H1 (cell line): ENCODE data around the gene KIF27. TPM values are rescaled to one million over a fixed set of nuclear protein-coding genes. Genes with fewer than 3 reads are reported as not detected.
"Not testable (repeated sequence)": the region's sequence is repeated elsewhere in the genome, so short reads cannot be mapped to it uniquely, and the experiment has no call there.

Experiments used
- CTCF ChIA-PET: fragments of 300-600 bp; sonication (Branson Sonifier 250); formaldehyde crosslinking; loops from one replicate; lab custom pipeline; 2021; ENCODE audit not compliant: partially characterized antibody; lab: Charles Lee
- POLR2A ChIA-PET: fragments of 300-600 bp; sonication (Branson Sonifier 250); formaldehyde crosslinking; loops from one replicate; lab custom pipeline; 2021; ENCODE audit warnings: inconsistent platforms; ENCODE audit not compliant: partially characterized antibody; lab: Charles Lee
- DNase-seq, 2 experiments: peaks; one replicate each; pipeline versions ENCODE4 v3.0.0 to v3.0.0-alpha.2; 2010 to 2022; ENCODE audit warnings: low spot score in 2 of 2, low read depth in 1 of 2, mixed read lengths in 1 of 2
- FAIRE-seq: peaks from 2 replicates; lab custom pipeline; 2011; peaks lifted over from hg19 to GRCh38; lab: Jason Lieb, UNC
- H2AFZ ChIP-seq: 2 replicates; pipeline ENCODE4 v1.8.1; 2012; ENCODE audit warnings: low read length, inconsistent platforms
- H2AK5ac ChIP-seq: 2 replicates; pipeline ENCODE4 v1.6.1; 2013; ENCODE audit warnings: low read depth, low read length
- H2BK120ac ChIP-seq: replicated peaks from 2 replicates; pipeline ENCODE3; 2013; ENCODE audit warnings: low read depth, low read length, inconsistent platforms
- H2BK12ac ChIP-seq: 2 replicates; pipeline ENCODE4 v1.6.1; 2013; ENCODE audit warnings: low read depth, low read length
- H2BK15ac ChIP-seq: 2 replicates; pipeline ENCODE4 v1.6.1; 2013; ENCODE audit warnings: low read length
- H2BK20ac ChIP-seq: 2 replicates; pipeline ENCODE4 v1.6.1; 2013; ENCODE audit warnings: low read length
- H2BK5ac ChIP-seq: 2 replicates; pipeline ENCODE4 v1.6.1; 2013; ENCODE audit warnings: low read depth, low read length
- H3K14ac ChIP-seq: 2 replicates; pipeline ENCODE4 v1.6.1; 2013; ENCODE audit warnings: inconsistent platforms; ENCODE audit not compliant: insufficient read length
- H3K18ac ChIP-seq: 2 replicates; pipeline ENCODE4 v1.6.1; 2013; ENCODE audit warnings: low read length; ENCODE audit errors: extremely low read depth
- H3K23ac ChIP-seq: 2 replicates; pipeline ENCODE4 v1.6.1; 2013; ENCODE audit warnings: inconsistent platforms; ENCODE audit not compliant: insufficient read length
- H3K23me2 ChIP-seq: 2 replicates; pipeline ENCODE4 v1.6.1; 2013; ENCODE audit warnings: low read depth, low read length
- H3K27ac ChIP-seq: 2 replicates; pipeline ENCODE4 v1.6.1; 2011; ENCODE audit warnings: low read depth, low read length, inconsistent platforms
- H3K27me3 ChIP-seq, 4 experiments: replicated peaks in 1 of 4; 1 replicate in 1 of 4; 2 replicates in 3 of 4; pipeline versions ENCODE4 v1.6.1 to v1.8.1; 2011 to 2013; ENCODE audit warnings: low read length in 3 of 4, mild to moderate bottlenecking in 3 of 4, inconsistent platforms in 2 of 4, mixed read lengths in 2 of 4, moderate library complexity in 1 of 4; ENCODE audit not compliant: control insufficient read depth in 3 of 4, insufficient read depth in 3 of 4; ENCODE audit errors: extremely low read depth in 1 of 4
- H3K36me3 ChIP-seq, 4 experiments: 2 replicates each; pipeline versions ENCODE4 v1.6.1 to v1.8.1; 2011 to 2013; ENCODE audit warnings: mild to moderate bottlenecking in 4 of 4, low read length in 3 of 4, moderate library complexity in 2 of 4, control low read depth in 1 of 4, inconsistent platforms in 1 of 4; ENCODE audit not compliant: insufficient read depth in 4 of 4, control insufficient read depth in 2 of 4
- H3K4ac ChIP-seq: replicated peaks from 2 replicates; pipeline ENCODE3; 2013; ENCODE audit warnings: low read length, low read depth, mixed read lengths, inconsistent platforms; ENCODE audit not compliant: insufficient read length
- H3K4me1 ChIP-seq, 4 experiments: replicated peaks in 1 of 4; 1 replicate in 1 of 4; 2 replicates in 3 of 4; pipeline versions ENCODE4 v1.6.1 to v1.8.1; 2011 to 2013; ENCODE audit warnings: low read length in 3 of 4, inconsistent platforms in 2 of 4, mixed read lengths in 1 of 4; ENCODE audit not compliant: insufficient read depth in 4 of 4, control insufficient read depth in 3 of 4
- H3K4me2 ChIP-seq, 2 experiments: 2 replicates each; pipeline versions ENCODE4 v1.6.1 to v1.8.1; 2011 to 2013; ENCODE audit warnings: low read depth in 2 of 2, low read length in 2 of 2, control low read depth in 1 of 2, inconsistent platforms in 1 of 2, mild to moderate bottlenecking in 1 of 2; ENCODE audit not compliant: insufficient read depth in 1 of 2
- H3K4me3 ChIP-seq, 4 experiments: fragments of 200-600, 300-600 bp in 1 of 4; sonication (generic), shearing (Covaris generic), sonication (Bioruptor Twin) in 1 of 4; 2 replicates each; pipeline versions ENCODE4 v1.5.1 to v1.8.1; 2011 to 2016; ENCODE audit warnings: low read length in 4 of 4, low read depth in 3 of 4, control low read depth in 2 of 4, inconsistent platforms in 2 of 4, mild to moderate bottlenecking in 2 of 4, mixed read lengths in 1 of 4, moderate library complexity in 1 of 4; ENCODE audit not compliant: insufficient read depth in 2 of 4; ENCODE audit errors: extremely low read depth in 1 of 4
- H3K56ac ChIP-seq: replicated peaks from 2 replicates; pipeline ENCODE3; 2013; ENCODE audit warnings: low read depth, mild to moderate bottlenecking, mixed read lengths, low read length, inconsistent platforms; ENCODE audit not compliant: insufficient read length
- H3K79me1 ChIP-seq: 2 replicates; pipeline ENCODE4 v1.6.1; 2013; ENCODE audit warnings: low read depth, low read length, control low read depth
- H3K79me2 ChIP-seq, 2 experiments: 2 replicates each; pipeline versions ENCODE4 v1.6.1 to v1.8.1; 2012 to 2013; ENCODE audit warnings: low read length in 2 of 2, mild to moderate bottlenecking in 2 of 2, inconsistent platforms in 1 of 2; ENCODE audit not compliant: insufficient read depth in 2 of 2, control insufficient read depth in 1 of 2
- H3K9ac ChIP-seq, 4 experiments: replicated peaks in 1 of 4; 1 replicate in 1 of 4; 2 replicates in 3 of 4; pipeline versions ENCODE4 v1.6.1 to v1.8.1; 2011 to 2013; ENCODE audit warnings: low read depth in 3 of 4, low read length in 3 of 4, control low read depth in 2 of 4, mild to moderate bottlenecking in 2 of 4, moderate library complexity in 2 of 4, inconsistent platforms in 1 of 4; ENCODE audit errors: extremely low read depth in 1 of 4
- H3K9me3 ChIP-seq, 2 experiments: 2 replicates each; pipeline versions ENCODE4 v1.6.1 to v1.8.1; 2012 to 2013; ENCODE audit warnings: mild to moderate bottlenecking in 2 of 2, moderate library complexity in 2 of 2, control low read depth in 1 of 2, inconsistent platforms in 1 of 2, low read depth in 1 of 2, low read length in 1 of 2, mixed read lengths in 1 of 2; ENCODE audit not compliant: insufficient read depth in 2 of 2
- H4K20me1 ChIP-seq, 2 experiments: replicated peaks in 1 of 2; 2 replicates each; pipeline versions ENCODE3 to v1.8.1; 2011 to 2013; ENCODE audit warnings: inconsistent platforms in 2 of 2, low read length in 2 of 2, mild to moderate bottlenecking in 1 of 2; ENCODE audit not compliant: insufficient read depth in 2 of 2, control insufficient read depth in 1 of 2
- H4K5ac ChIP-seq: 2 replicates; pipeline ENCODE4 v1.6.1; 2013; ENCODE audit warnings: low read length, low read depth, mixed read lengths, inconsistent platforms; ENCODE audit not compliant: insufficient read length
- H4K8ac ChIP-seq: 2 replicates; pipeline ENCODE4 v1.8.0; 2013; ENCODE audit warnings: mild to moderate bottlenecking, moderate library complexity, low read length, inconsistent platforms; ENCODE audit not compliant: insufficient read depth; ENCODE audit errors: extremely low read depth
- H4K91ac ChIP-seq: replicated peaks from 2 replicates; pipeline ENCODE3; 2013; ENCODE audit warnings: low read length, mixed read lengths, inconsistent platforms; ENCODE audit not compliant: insufficient read length
- WGBS, 2 experiments: shearing (Covaris generic) in 1 of 2; methylation state at CpG; one replicate each; pipeline versions ENCODE4 v1.1.6 to v1.1.7; 2013 to 2015; ENCODE audit warnings: low lambda C conversion rate in 2 of 2, mixed read lengths in 2 of 2, inconsistent platforms in 1 of 2, low coverage in 1 of 2, missing lambda C conversion rate in 1 of 2; ENCODE audit not compliant: insufficient replicate concordance in 2 of 2, insufficient coverage in 1 of 2, insufficient read length in 1 of 2; ENCODE audit errors: extremely low coverage in 1 of 2, missing lambda C conversion rate in 1 of 2; 5-methylcytosine and 5-hydroxymethylcytosine counted together
- polyA plus RNA-seq, 7 experiments: library from polyadenylated mRNA; depleted of rRNA in 3 of 7; stranded (reverse) in 5 of 7; unstranded in 2 of 7; fragments of >200 nt in 5 of 7; fragments of 200-250 nt in 2 of 7; gene quantifications; 1 replicate in 5 of 7; 2 replicates in 1 of 7; 4 replicates in 1 of 7; pipeline versions ENCODE4 v1.2.1 to v1.2.3, GENCODE V29; 2011 to 2013; ENCODE audit warnings: missing spikeins in 2 of 7, mixed read lengths in 2 of 7
- total RNA-seq: library from RNA; stranded (reverse); fragmentation: NEBNext Ultra II Directional; extraction: Animal tissue kit (Norgen Biotek cat#: 25700); gene quantifications from 2 replicates; pipeline ENCODE4 v1.2.1, GENCODE V29; 2021

The KIF27 gene
- total and polyA plus RNA-seq, 2 of the 8 experiments (the other 6 are each of a cell fraction or from before 2014, with no cell fraction given), result 0.47 to 7.0 TPM

DNA sequence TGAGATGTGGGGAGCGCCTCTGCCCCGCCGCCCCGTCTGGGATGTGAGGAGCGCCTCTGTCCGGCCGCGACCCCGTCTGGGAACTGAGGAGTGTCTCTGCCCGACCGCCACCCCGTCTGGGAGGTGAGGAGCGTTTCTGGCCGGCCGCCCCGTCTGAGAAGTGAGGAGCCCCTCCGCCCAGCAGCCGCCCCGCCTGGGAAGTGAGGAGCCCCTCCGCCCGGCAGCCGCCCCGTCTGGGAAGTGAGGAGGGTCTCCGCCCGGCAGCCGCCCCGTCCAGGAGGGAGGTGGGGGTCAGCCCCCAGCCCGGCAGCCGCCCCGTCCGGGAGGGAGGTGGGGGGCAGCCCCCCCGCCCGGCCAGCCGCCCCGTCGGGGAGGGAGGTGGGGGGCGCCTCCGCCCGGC is 26.9 kb upstream of the KIF27 start:
- H4K20me1 ChIP-seq, H3K4me2 ChIP-seq, H2BK5ac ChIP-seq, H3K9ac ChIP-seq, H2BK20ac ChIP-seq, H3K27me3 ChIP-seq, CTCF ChIA-PET, H3K56ac ChIP-seq, H2BK12ac ChIP-seq, POLR2A ChIA-PET, H2AK5ac ChIP-seq, DNase-seq, H4K5ac ChIP-seq, H3K23ac ChIP-seq, FAIRE-seq, H3K4ac ChIP-seq, H4K91ac ChIP-seq, H4K8ac ChIP-seq, H3K27ac ChIP-seq, H3K79me1 ChIP-seq, H2AFZ ChIP-seq, H3K14ac ChIP-seq, H3K23me2 ChIP-seq, H3K18ac ChIP-seq, H2BK15ac ChIP-seq, H3K79me2 ChIP-seq, H3K4me1 ChIP-seq, H3K9me3 ChIP-seq, H3K36me3 ChIP-seq, H3K4me3 ChIP-seq, H2BK120ac ChIP-seq: not testable (repeated sequence)
- WGBS, 2 experiments, result no CpG with 5 or more reads among the region's 39 CpGs
